AG04450 (cell line): ENCODE results near the gene HOGA1. TPM values are rescaled to one million over a fixed set of nuclear protein-coding genes. Genes with fewer than 3 reads are reported as not detected.

Experiments used
- CTCF ChIA-PET: fragments of 300-600, 350-600 bp; formaldehyde crosslinking; extraction: SDS; loops from one replicate; lab custom pipeline; 2022; ENCODE audit warnings: antibody characterized with exemption, inconsistent platforms; lab: Charles Lee
- POLR2A ChIA-PET: fragments of 350-600 bp; formaldehyde crosslinking; extraction: SDS; loops from one replicate; lab custom pipeline; 2021; ENCODE audit warnings: antibody characterized with exemption, inconsistent platforms; lab: Yijun Ruan, JAX
- DNase-seq: peaks from one replicate; pipeline ENCODE4 v3.0.0-alpha.2; 2011; ENCODE audit warnings: low read depth, low spot score
- H3K27ac ChIP-seq: one replicate; pipeline ENCODE4 v1.5.1; 2012; ENCODE audit warnings: low read depth, low read length, control low read depth
- H3K27me3 ChIP-seq: one replicate; pipeline ENCODE4 v1.6.0; 2012; ENCODE audit warnings: low read length; ENCODE audit not compliant: control insufficient read depth, insufficient read depth
- H3K4me3 ChIP-seq: 2 replicates; pipeline ENCODE4 v1.5.1; 2011; ENCODE audit warnings: mild to moderate bottlenecking, low read depth, low read length, control low read depth
- H3K9me3 ChIP-seq: 2 replicates; pipeline ENCODE4 v1.5.1; 2012; ENCODE audit warnings: low read length; ENCODE audit not compliant: control insufficient read depth, insufficient read depth
- CTCF ChIP-seq: IDR thresholded peaks from 2 replicates; pipeline ENCODE4 v1.5.1; 2011; ENCODE audit warnings: low read depth, low read length, control low read depth, inconsistent platforms
- polyA plus RNA-seq: library from polyadenylated mRNA; depleted of rRNA; stranded (reverse); fragments of >200 nt; gene quantifications from 2 replicates; pipeline ENCODE4 v1.2.3, GENCODE V29; 2011; rRNA removed

HOGA1 gene
- polyA plus RNA-seq, 1 experiment = 0.53 TPM

GRCh38 chr10:97651773-97652172, 67.6 kb downstream of the HOGA1 start:
- no peak for DNase-seq
- ChIA-PET POLR2A (no interaction called here), CTCF (no interaction called here)
- Histone ChIP-seq H3K27ac (no peak overlapping the region), H3K9me3 (no peaks in the 10 kb centered on the region), H3K27me3 (no peaks in the 10 kb centered on the region), H3K4me3 (no peak overlapping the region)
- no peak for TF ChIP-seq CTCF

- H3K4me3 ChIP-seq = no peak overlapping the region
- ChIA-PET CTCF (interaction anchor here (0.7 kb wide), 1 partner anchor 111 kb away, joined by 3 read pairs; no protein-coding TSS in a partner anchor), POLR2A (no interaction called here)
These were observed 72.6 kb downstream of the HOGA1 start for GRCh38 chr10:97656777-97657176.

GRCh38 chr10:97659589-97659988, 75.4 kb downstream of the HOGA1 start:
- ChIA-PET POLR2A (interaction anchor here (0.8 kb wide), 1 partner anchor 20 kb away, joined by 3 read pairs; no protein-coding TSS in a partner anchor), CTCF (interaction anchor here (0.7 to 2.5 kb wide), 4 partner anchors 18 to 195 kb away, joined by 3 to 7 read pairs (median 4); partner anchors contain the start of gene ANKRD2)
- no peaks in the 10 kb centered on the region for H3K27me3 ChIP-seq
- H3K9me3 ChIP-seq = no peaks in the 10 kb centered on the region
- no peak for DNase-seq
- no peak for TF ChIP-seq CTCF
- no peak overlapping the region for H3K27ac ChIP-seq
- H3K4me3 ChIP-seq = no peak overlapping the region

More at GRCh38 chr10:97656777-97657176, 72.6 kb downstream of the HOGA1 start:
- no peak for TF ChIP-seq CTCF
- H3K27me3 ChIP-seq = no peaks in the 10 kb centered on the region
- no peak overlapping the region for H3K27ac ChIP-seq
- DNase-seq = no peak
- H3K9me3 ChIP-seq = no peaks in the 10 kb centered on the region

Other genes starting within 250 kb of the HOGA1 start
- gene FRAT2, start 249.7 kb upstream of the HOGA1 start, polyA plus RNA-seq = 2.4 and 2.6 TPM in 2 replicates
- 10.6 and 13.4 TPM in 2 replicates for gene RRP12, start 183.0 kb upstream of the HOGA1 start, polyA plus RNA-seq
- 452 and 459 TPM in 2 replicates for gene PGAM1, start 158.2 kb upstream of the HOGA1 start, polyA plus RNA-seq
- 47.6 and 50.8 TPM in 2 replicates for gene EXOSC1, start 138.4 kb upstream of the HOGA1 start, polyA plus RNA-seq
- 64.5 and 69.6 TPM in 2 replicates for gene ZDHHC16, start 138.2 kb upstream of the HOGA1 start, polyA plus RNA-seq
- gene MMS19, start 86.0 kb upstream of the HOGA1 start, polyA plus RNA-seq = 71.5 and 80.2 TPM in 2 replicates
- 15.5 and 20.3 TPM in 2 replicates for gene UBTD1, start 85.5 kb upstream of the HOGA1 start, polyA plus RNA-seq
- gene ANKRD2, start 11.6 kb upstream of the HOGA1 start, polyA plus RNA-seq = 0.05 and 0.06 TPM in 2 replicates
- gene C10orf62, start 5.3 kb downstream of the HOGA1 start, polyA plus RNA-seq = not detected in 2 replicates
- 14.4 and 16.0 TPM in 2 replicates for gene MORN4, start 49.1 kb downstream of the HOGA1 start, polyA plus RNA-seq
- 35.6 and 36.1 TPM in 2 replicates for gene PI4K2A, start 56.3 kb downstream of the HOGA1 start, polyA plus RNA-seq
- 26.5 and 36.9 TPM in 2 replicates for gene AVPI1, start 102.9 kb downstream of the HOGA1 start, polyA plus RNA-seq
- gene MARVELD1, start 129.3 kb downstream of the HOGA1 start, polyA plus RNA-seq = 65.5 and 76.2 TPM in 2 replicates
- gene ZFYVE27, start 152.7 kb downstream of the HOGA1 start, polyA plus RNA-seq = 11.1 and 13.5 TPM in 2 replicates
- gene SFRP5, start 187.6 kb downstream of the HOGA1 start, polyA plus RNA-seq = not detected in 2 replicates